AG04449 (cell line): ENCODE data around the gene USH2A.

Experiments used
- CTCF ChIA-PET: fragments of 350-600 bp; formaldehyde crosslinking; extraction: SDS; loops from one replicate; lab custom pipeline; 2021; ENCODE audit warnings: antibody characterized with exemption; lab: Yijun Ruan, JAX
- POLR2A ChIA-PET: fragments of 400-600, 350-600 bp; formaldehyde crosslinking; extraction: SDS; loops from one replicate; lab custom pipeline; 2020; ENCODE audit warnings: antibody characterized with exemption, inconsistent platforms; lab: Yijun Ruan, JAX
- DNase-seq: peaks from one replicate; pipeline ENCODE4 v3.0.0-alpha.2; 2010; ENCODE audit warnings: low read depth, low spot score
- H3K4me3 ChIP-seq: 2 replicates; pipeline ENCODE4 v1.5.1; 2011; ENCODE audit warnings: low read depth, mild to moderate bottlenecking, control low read depth, low read length
- CTCF ChIP-seq: IDR thresholded peaks from one replicate; pipeline ENCODE4 v1.5.1; 2011; ENCODE audit warnings: mild to moderate bottlenecking, moderate library complexity, low read length, control low read depth, inconsistent platforms; ENCODE audit not compliant: insufficient read depth; ENCODE audit errors: missing control alignments

Gene USH2A

GRCh38 chr1:216178281-216178680 lies 245.0 kb downstream of the USH2A start:
- DNase-seq: peak; percentile 29
- no peak overlapping the region for H3K4me3 ChIP-seq
- ChIA-PET CTCF (interaction anchor here (1.2 kb wide), 1 partner anchor 43 kb away, joined by 4 read pairs; no protein-coding TSS in a partner anchor), POLR2A (no interaction called here)
- no peak for TF ChIP-seq CTCF

GRCh38 chr1:216176970-216177369 lies 246.3 kb downstream of the USH2A start:
- no peak overlapping the region for H3K4me3 ChIP-seq
- DNase-seq: no peak
- CTCF ChIA-PET: interaction anchor here (1.2 kb wide), 1 partner anchor 44 kb away, joined by 4 read pairs; no protein-coding TSS in a partner anchor
- POLR2A ChIA-PET: no interaction called here
- no peak for TF ChIP-seq CTCF

GRCh38 chr1:216175714-216176113 lies 247.5 kb downstream of the USH2A start:
- ChIA-PET CTCF (no interaction called here), POLR2A (no interaction called here)
- no peak for DNase-seq
- TF ChIP-seq CTCF: no peak
- H3K4me3 ChIP-seq: no peak overlapping the region

- POLR2A ChIA-PET: no interaction called here
Observed at GRCh38 chr1:216173376-216173995, 249.8 kb downstream of the USH2A start.

GRCh38 chr1:216169351-216169750 lies 253.9 kb downstream of the USH2A start:
- ChIA-PET POLR2A (no interaction called here), CTCF (no interaction called here)
- TF ChIP-seq CTCF: no peak
- H3K4me3 ChIP-seq: no peak overlapping the region
- DNase-seq: no peak

More at GRCh38 chr1:216173376-216173995, 249.8 kb downstream of the USH2A start:
- no peak overlapping the region for H3K4me3 ChIP-seq
- no peak for TF ChIP-seq CTCF
- CTCF ChIA-PET: no interaction called here
- no peak for DNase-seq

GRCh38 chr1:216168546-216168945 lies 254.7 kb downstream of the USH2A start:
- ChIA-PET CTCF (no interaction called here), POLR2A (no interaction called here)
- no peak for DNase-seq
- TF ChIP-seq CTCF: no peak
- H3K4me3 ChIP-seq: no peak overlapping the region
